GM10248 (cell line): Measurements from ENCODE around the gene ERBB4.

Source experiments
- CTCF ChIA-PET: fragments of 300-600 bp; sonication (Branson Sonifier 250); formaldehyde crosslinking; extraction: SDS; loops from one replicate; lab custom pipeline; 2021; ENCODE audit warnings: antibody characterized with exemption; lab: Yijun Ruan, JAX
- POLR2A ChIA-PET: fragments of 350-650 bp; sonication (Branson Sonifier 250); formaldehyde crosslinking; extraction: SDS; loops from one replicate; lab custom pipeline; 2020; ENCODE audit warnings: antibody characterized with exemption; lab: Yijun Ruan, JAX
- DNase-seq: peaks from one replicate; pipeline ENCODE4 v3.0.0; 2012; ENCODE audit errors: extremely low spot score
- TF ChIP-seq, protein P1 (sequence below): IDR thresholded peaks from 2 replicates; pipeline ENCODE4 v1.5.1; 2012; ENCODE audit warnings: mild to moderate bottlenecking, low read depth; ENCODE audit errors: extremely low read depth, missing control alignments, control extremely low read depth

ERBB4 gene

DNA sequence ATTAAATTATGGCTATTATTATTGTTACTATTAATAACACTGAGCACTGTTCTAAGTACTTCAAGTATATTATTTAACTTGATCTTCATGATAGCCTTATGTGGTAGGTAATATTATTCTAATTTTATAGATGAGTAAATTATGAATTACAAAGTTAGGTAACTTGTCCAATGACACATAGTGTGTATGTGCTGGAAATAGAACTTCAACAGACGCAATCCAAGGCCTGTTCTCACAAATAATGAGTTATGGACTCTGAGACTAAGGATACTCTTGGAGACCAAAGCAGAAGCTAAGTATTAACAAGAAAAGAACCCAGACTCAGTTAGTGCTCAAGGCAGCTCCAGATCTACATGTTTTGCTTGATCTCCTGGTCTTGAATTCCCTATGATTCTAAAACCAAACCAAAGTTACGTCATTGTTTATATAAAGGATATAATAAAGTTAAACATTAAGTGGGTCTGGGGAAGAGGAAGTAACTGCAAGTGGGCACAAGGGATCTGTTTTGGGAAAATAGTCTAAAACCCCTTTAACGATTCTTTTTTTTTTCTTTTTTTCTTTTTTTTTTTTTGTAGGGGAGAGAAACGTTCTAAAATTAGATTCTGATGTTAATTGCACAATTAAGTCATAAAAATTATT, 211.3 kb downstream of the ERBB4 start:
- ChIA-PET POLR2A (no interaction called here), CTCF (interaction anchor here (1.0 to 1.1 kb wide), 2 partner anchors 11 to 64 kb away, joined by 3 to 4 read pairs; no protein-coding TSS in a partner anchor)
- no peak for DNase-seq
- TF ChIP-seq, protein P1, sequence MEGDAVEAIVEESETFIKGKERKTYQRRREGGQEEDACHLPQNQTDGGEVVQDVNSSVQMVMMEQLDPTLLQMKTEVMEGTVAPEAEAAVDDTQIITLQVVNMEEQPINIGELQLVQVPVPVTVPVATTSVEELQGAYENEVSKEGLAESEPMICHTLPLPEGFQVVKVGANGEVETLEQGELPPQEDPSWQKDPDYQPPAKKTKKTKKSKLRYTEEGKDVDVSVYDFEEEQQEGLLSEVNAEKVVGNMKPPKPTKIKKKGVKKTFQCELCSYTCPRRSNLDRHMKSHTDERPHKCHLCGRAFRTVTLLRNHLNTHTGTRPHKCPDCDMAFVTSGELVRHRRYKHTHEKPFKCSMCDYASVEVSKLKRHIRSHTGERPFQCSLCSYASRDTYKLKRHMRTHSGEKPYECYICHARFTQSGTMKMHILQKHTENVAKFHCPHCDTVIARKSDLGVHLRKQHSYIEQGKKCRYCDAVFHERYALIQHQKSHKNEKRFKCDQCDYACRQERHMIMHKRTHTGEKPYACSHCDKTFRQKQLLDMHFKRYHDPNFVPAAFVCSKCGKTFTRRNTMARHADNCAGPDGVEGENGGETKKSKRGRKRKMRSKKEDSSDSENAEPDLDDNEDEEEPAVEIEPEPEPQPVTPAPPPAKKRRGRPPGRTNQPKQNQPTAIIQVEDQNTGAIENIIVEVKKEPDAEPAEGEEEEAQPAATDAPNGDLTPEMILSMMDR = no peak

DNA sequence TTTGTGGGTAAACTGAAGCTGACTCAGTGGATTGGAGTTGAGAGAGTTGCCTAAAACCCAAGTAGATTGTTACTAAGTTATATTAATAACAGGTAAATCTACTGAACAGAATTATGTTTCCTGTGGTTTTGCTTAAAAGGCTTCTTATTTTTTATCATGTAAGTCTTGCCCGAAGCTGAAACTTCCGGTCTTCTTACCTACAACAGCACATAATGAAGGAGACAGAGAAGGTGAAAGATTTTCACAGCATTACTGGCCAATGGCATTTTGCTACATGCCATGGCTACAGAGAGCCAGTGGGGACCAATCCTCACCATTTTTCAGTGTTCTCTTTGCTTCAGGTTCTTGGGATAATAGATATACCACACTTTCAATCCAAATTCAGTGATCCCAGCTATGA, 220.0 kb downstream of the ERBB4 start:
- no peak for DNase-seq
- CTCF ChIA-PET = interaction anchor here (1.5 kb wide), 1 partner anchor 15 kb away, joined by 5 read pairs; no protein-coding TSS in a partner anchor
- TF ChIP-seq, protein P1 = no peak
- POLR2A ChIA-PET = no interaction called here

DNA sequence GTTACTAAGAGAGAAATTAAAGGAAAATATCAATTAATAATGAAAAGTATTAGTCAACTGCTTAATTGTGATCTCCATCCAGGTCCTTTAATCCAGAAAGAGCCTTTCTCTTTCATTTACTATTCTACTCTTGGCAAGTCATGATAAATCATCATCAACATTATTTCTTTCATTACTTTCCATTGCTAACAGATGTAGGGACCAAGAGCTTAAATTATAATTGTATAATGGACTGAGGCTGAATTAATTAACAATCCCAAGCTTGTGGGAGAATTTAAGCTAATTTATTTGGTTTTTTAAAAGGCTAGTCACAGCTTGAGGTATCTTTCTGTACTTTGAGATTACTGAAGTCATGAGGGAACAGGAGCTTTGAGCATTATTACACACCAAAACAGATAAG, 223.9 kb downstream of the ERBB4 start:
- no peak for DNase-seq
- ChIA-PET CTCF (no interaction called here), POLR2A (no interaction called here)

DNA sequence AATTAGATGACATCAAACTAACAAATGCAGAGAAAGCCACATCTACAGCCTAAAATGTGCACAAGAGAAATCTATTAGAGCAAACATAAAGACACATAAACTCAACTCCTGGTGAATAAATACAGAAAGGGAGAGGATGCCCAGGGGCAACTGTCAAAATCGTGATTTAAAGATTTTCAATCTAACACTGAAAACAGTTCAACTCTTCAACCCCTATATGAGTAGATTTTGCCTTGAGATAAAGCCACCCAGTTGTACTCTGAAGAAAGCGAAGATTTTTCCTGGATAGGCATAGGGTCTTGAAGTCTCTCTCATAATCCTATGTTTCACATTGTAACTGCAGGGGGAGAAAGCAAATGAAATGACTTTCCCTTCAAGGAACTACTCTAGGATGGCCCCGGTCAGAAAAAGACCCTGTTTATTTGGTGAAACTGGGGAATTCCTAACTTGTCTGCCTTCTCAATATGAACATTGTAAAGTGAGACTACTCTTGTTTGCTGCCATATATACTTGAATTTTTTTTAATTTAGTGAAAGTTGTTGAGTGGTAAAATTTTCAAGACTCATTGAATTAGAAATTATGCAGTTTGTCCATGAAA, 226.7 kb downstream of the ERBB4 start:
- no peak for DNase-seq
- TF ChIP-seq, protein P1 = no peak
- CTCF ChIA-PET = no interaction called here
- POLR2A ChIA-PET = no interaction called here

More for the DNA sequence above, 223.9 kb downstream of the ERBB4 start:
- TF ChIP-seq, protein P1 = no peak

DNA sequence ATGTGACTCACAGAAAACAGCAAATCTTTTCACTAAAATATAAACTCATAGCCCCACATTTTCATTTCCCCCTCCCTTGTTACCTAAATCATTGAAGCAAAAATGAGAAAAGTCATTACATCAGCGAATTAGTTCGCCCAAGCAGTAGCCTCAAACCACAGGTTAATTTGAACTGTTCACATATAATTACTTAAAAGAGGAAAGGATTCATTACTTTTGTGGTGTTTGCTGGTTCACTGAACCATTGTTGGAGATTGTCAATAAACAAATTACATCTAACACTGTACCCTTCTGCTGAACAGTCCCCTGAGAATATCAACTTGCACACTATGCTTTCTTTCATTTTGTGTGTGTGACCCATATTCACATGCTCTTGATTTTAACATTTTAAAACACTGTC, 238.7 kb downstream of the ERBB4 start:
- TF ChIP-seq, protein P1 = no peak

DNA sequence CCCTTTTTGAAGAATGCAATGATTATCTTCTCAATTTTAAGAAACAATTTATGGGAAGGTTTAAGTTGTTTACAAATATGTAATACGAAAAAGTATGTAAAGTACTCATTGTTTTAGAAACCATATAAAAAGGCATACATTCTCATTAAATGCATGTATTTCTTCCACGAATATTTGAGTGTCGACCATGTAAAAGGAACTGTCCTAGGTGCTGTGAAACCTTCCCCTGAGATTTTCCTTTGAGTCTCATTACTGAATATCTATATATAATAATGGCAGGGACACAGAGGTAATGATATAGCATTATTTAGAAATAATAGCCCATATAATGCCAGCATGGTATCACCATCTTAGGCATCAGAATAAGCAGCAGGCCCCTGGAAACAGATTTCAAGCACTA, 239.3 kb downstream of the ERBB4 start:
- DNase-seq = no peak
- ChIA-PET POLR2A (interaction anchor here (0.7 kb wide), 1 partner anchor 69 kb away, joined by 3 read pairs; no protein-coding TSS in a partner anchor), CTCF (interaction anchor here (1.7 kb wide), 1 partner anchor 29 kb away, joined by 5 read pairs; no protein-coding TSS in a partner anchor)
- TF ChIP-seq, protein P1 = no peak

More for the DNA sequence above, 238.7 kb downstream of the ERBB4 start:
- POLR2A ChIA-PET = no interaction called here
- CTCF ChIA-PET = no interaction called here
- DNase-seq = no peak
